ENCODE measurements around the gene CXCL3. TPM values are rescaled to one million over a fixed set of nuclear protein-coding genes. Genes with fewer than 3 reads are reported as not detected.
A peak's percentile ranks its signal among the peaks of the same experiment; 100 is the strongest.

CXCL3 gene
- total RNA-seq, 1 donor from 2014 or later = not detected

GRCh38 chr4:74004668-74005067 lies 33.8 kb downstream of the CXCL3 start:
- H3K9me3 ChIP-seq = no peaks in the 10 kb centered on the region
- intact Hi-C loops (cut with DNase I) = no loop called here
- H3K4me1 ChIP-seq = no peaks in the 10 kb centered on the region
- peaks cover 1% of the 10 kb centered on the region for H3K27me3 ChIP-seq
- no peak for DNase-seq (ENCODE audit: extremely low spot score in 2 of 2)
- H3K36me3 ChIP-seq = no peaks in the 10 kb centered on the region
- no peak overlapping the region for H3K4me3 ChIP-seq
- TF ChIP-seq POLR2AphosphoS5 (IDR thresholded peaks at IDR 0.05; ENCODE audit: insufficient read depth in 1 of 2, low read depth in 1 of 2) = no peak
- TF ChIP-seq POLR2A (IDR thresholded peaks at IDR 0.05) = no peak
- TF ChIP-seq CTCF (IDR thresholded peaks at IDR 0.05) = no peak
- H3K27ac ChIP-seq = no peak overlapping the region

GRCh38 chr4:74000301-74000700 lies 38.2 kb downstream of the CXCL3 start:
- no peaks in the 10 kb centered on the region for H3K36me3 ChIP-seq
- no peak for TF ChIP-seq POLR2A (IDR thresholded peaks at IDR 0.05)
- no peak for TF ChIP-seq POLR2AphosphoS5 (IDR thresholded peaks at IDR 0.05; ENCODE audit: insufficient read depth in 1 of 2, low read depth in 1 of 2)
- TF ChIP-seq CTCF (IDR thresholded peaks at IDR 0.05) = no peak
- no peak for DNase-seq (ENCODE audit: extremely low spot score in 2 of 2)

GRCh38 chr4:73998040-73999011 lies 40.2 kb downstream of the CXCL3 start, which contains the start of gene CXCL5:
CXCL5 (minus strand) TSS chr4:73998677; CDS start chr4:73998581, 96 bp downstream.
- Histone ChIP-seq H3K36me3 (no peaks in the 10 kb centered on the region), H3K4me3 (peak within 1 kb of the TSS in 1 of 2 donors; percentile 6), H3K9me3 (no peaks in the 10 kb centered on the region), H3K27ac (no peak within 1 kb of the TSS), H3K27me3 (no peaks in the 10 kb centered on the region), H3K4me1 (peaks cover 8% of the 10 kb centered on the region)
- intact Hi-C loops (cut with DNase I) = no loop called here
- no peak for DNase-seq (ENCODE audit: extremely low spot score in 2 of 2)
- no peak for TF ChIP-seq POLR2AphosphoS5 (IDR thresholded peaks at IDR 0.05; ENCODE audit: insufficient read depth in 1 of 2, low read depth in 1 of 2)
- no peak for TF ChIP-seq CTCF (IDR thresholded peaks at IDR 0.05)
- TF ChIP-seq POLR2A (IDR thresholded peaks at IDR 0.05) = no peak

More at GRCh38 chr4:74000301-74000700, 38.2 kb downstream of the CXCL3 start:
- Histone ChIP-seq H3K27me3 (no peaks in the 10 kb centered on the region), H3K9me3 (no peaks in the 10 kb centered on the region), H3K27ac (no peak overlapping the region), H3K4me3 (no peak overlapping the region), H3K4me1 (peaks cover 8% of the 10 kb centered on the region)
- intact Hi-C loops (cut with DNase I) = no loop called here

GRCh38 chr4:73992050-73992449 lies 46.4 kb downstream of the CXCL3 start:
- no peak overlapping the region for H3K4me3 ChIP-seq

More at GRCh38 chr4:73992050-73992449, 46.4 kb downstream of the CXCL3 start:
- intact Hi-C loops (cut with DNase I) = no loop called here
- Histone ChIP-seq H3K4me1 (no peaks in the 10 kb centered on the region), H3K27me3 (no peaks in the 10 kb centered on the region), H3K9me3 (no peaks in the 10 kb centered on the region), H3K36me3 (no peaks in the 10 kb centered on the region), H3K27ac (no peak overlapping the region)
- DNase-seq (ENCODE audit: extremely low spot score in 2 of 2) = no peak
- TF ChIP-seq POLR2A (IDR thresholded peaks at IDR 0.05) (no peak), POLR2AphosphoS5 (IDR thresholded peaks at IDR 0.05; ENCODE audit: insufficient read depth in 1 of 2, low read depth in 1 of 2) (no peak), CTCF (IDR thresholded peaks at IDR 0.05) (no peak)
